HG02759 (cell line): ENCODE data around the gene HPSE2.

Experiments
- ATAC-seq: cut with Tn5 transposase; IDR thresholded peaks from one replicate; pipeline ENCODE4 v1.9.1; 2021; ENCODE audit warnings: mild to moderate bottlenecking, moderate library complexity; ENCODE audit not compliant: unreplicated experiment

The HPSE2 gene

GRCh38 chr10:98445200-98445812 lies 790.3 kb downstream of the HPSE2 start:
- ATAC-seq = no peak

- ATAC-seq = no peak
Observed at GRCh38 chr10:98444314-98445006, 791.2 kb downstream of the HPSE2 start.

GRCh38 chr10:98438715-98439114 lies 796.9 kb downstream of the HPSE2 start:
- ATAC-seq = no peak

GRCh38 chr10:98436704-98437103 lies 798.9 kb downstream of the HPSE2 start:
- no peak for ATAC-seq

GRCh38 chr10:98435178-98435577 lies 800.5 kb downstream of the HPSE2 start:
- no peak for ATAC-seq

GRCh38 chr10:98433881-98434732 lies 801.5 kb downstream of the HPSE2 start:
- no peak for ATAC-seq

GRCh38 chr10:98433371-98433770 lies 802.3 kb downstream of the HPSE2 start:
- no peak for ATAC-seq

- ATAC-seq = no peak
Observed at GRCh38 chr10:98432330-98432729, 803.3 kb downstream of the HPSE2 start.

GRCh38 chr10:98431016-98431415 lies 804.6 kb downstream of the HPSE2 start:
- no peak for ATAC-seq

GRCh38 chr10:98430427-98430826 lies 805.2 kb downstream of the HPSE2 start:
- no peak for ATAC-seq

- no peak for ATAC-seq
Observed at GRCh38 chr10:98429320-98430072, 806.2 kb downstream of the HPSE2 start.

- ATAC-seq = no peak
Observed at GRCh38 chr10:98427011-98427515, 808.6 kb downstream of the HPSE2 start.

- ATAC-seq = no peak
Observed at GRCh38 chr10:98425511-98426352, 809.9 kb downstream of the HPSE2 start.

GRCh38 chr10:98424295-98425254 lies 811.1 kb downstream of the HPSE2 start:
- no peak for ATAC-seq

GRCh38 chr10:98423691-98424120 lies 811.9 kb downstream of the HPSE2 start:
- ATAC-seq = no peak

GRCh38 chr10:98422182-98422581 lies 813.5 kb downstream of the HPSE2 start:
- no peak for ATAC-seq

- ATAC-seq = no peak
Observed at GRCh38 chr10:98420786-98421185, 814.9 kb downstream of the HPSE2 start.

- ATAC-seq = no peak
Observed at GRCh38 chr10:98419469-98420261, 816.0 kb downstream of the HPSE2 start.
